HG03175 (cell line): ENCODE data around the gene GABRB3.

ENCODE experiments used
- ATAC-seq: cut with Tn5 transposase; IDR thresholded peaks from one replicate; pipeline ENCODE4 v1.9.1; 2021; ENCODE audit warnings: mild to moderate bottlenecking, moderate library complexity; ENCODE audit not compliant: unreplicated experiment

GABRB3 gene

GRCh38 chr15:26562336-26562735 is 210.5 kb downstream of the GABRB3 start:
- ATAC-seq = no peak

- no peak for ATAC-seq
Observed at GRCh38 chr15:26561896-26562295, 211.0 kb downstream of the GABRB3 start.

GRCh38 chr15:26561130-26561529 is 211.7 kb downstream of the GABRB3 start:
- no peak for ATAC-seq

GRCh38 chr15:26555898-26556297 is 217.0 kb downstream of the GABRB3 start:
- ATAC-seq = no peak

- ATAC-seq = no peak
Observed at GRCh38 chr15:26551473-26551872, 221.4 kb downstream of the GABRB3 start.

- ATAC-seq = no peak
Observed at GRCh38 chr15:26550880-26551279, 222.0 kb downstream of the GABRB3 start.

GRCh38 chr15:26537663-26538062 is 235.2 kb downstream of the GABRB3 start:
- ATAC-seq = no peak

GRCh38 chr15:26531489-26531888 is 241.4 kb downstream of the GABRB3 start:
- no peak for ATAC-seq

- no peak for ATAC-seq
Observed at GRCh38 chr15:26525096-26525495, 247.8 kb downstream of the GABRB3 start.

GRCh38 chr15:26521691-26522198 is 251.1 kb downstream of the GABRB3 start:
- ATAC-seq = no peak

- ATAC-seq = no peak
Observed at GRCh38 chr15:26521130-26521529, 251.7 kb downstream of the GABRB3 start.

GRCh38 chr15:26518885-26519284 is 254.0 kb downstream of the GABRB3 start:
- no peak for ATAC-seq

GRCh38 chr15:26516102-26516980 is 256.5 kb downstream of the GABRB3 start:
- no peak for ATAC-seq

GRCh38 chr15:26504009-26504408 is 268.9 kb downstream of the GABRB3 start:
- ATAC-seq = no peak
